Measurements from ENCODE around the gene OBSCN. TPM values are rescaled to one million over a fixed set of nuclear protein-coding genes. Genes with fewer than 3 reads are reported as not detected.

The OBSCN gene
- total and polyA plus RNA-seq, 10 of the 15 experiments (the other 5 are each of a cell fraction or from before 2014, with no cell fraction given), result 0.01 to 0.36 (median 0.08) TPM; not detected in 2

- TF ChIP-seq SP1 (IDR thresholded peaks at IDR 0.05; ENCODE audit: low read depth, low read length) (no peak), HDAC6 (IDR thresholded peaks at IDR 0.05; ENCODE audit: unreplicated experiment) (no peak), JUND (IDR thresholded peaks at IDR 0.05; ENCODE audit: low read depth, low read length) (no peak), CHD1 (IDR thresholded peaks at IDR 0.05; ENCODE audit: low read depth, low read length) (no peak), ZBTB11 (CRISPR knock-in tag; IDR thresholded peaks at IDR 0.05) (no peak), NFYA (IDR thresholded peaks at IDR 0.05; ENCODE audit: borderline replicate concordance, low read depth, low read length) (no peak), HCFC1 (IDR thresholded peaks at IDR 0.05; ENCODE audit: low read length) (no peak), ESRRA (IDR thresholded peaks at IDR 0.05; ENCODE audit: low read length) (no peak), LARP7 (IDR thresholded peaks at IDR 0.05) (no peak)
- no peaks in the 10 kb centered on the region for H3K27me3 ChIP-seq (replicated peaks in 1 of 2; ENCODE audit: control insufficient read depth in 2 of 2, insufficient read depth in 2 of 2, low read length in 1 of 2)
- H3K79me2 ChIP-seq (ENCODE audit: control insufficient read depth, insufficient read depth, low read length), result no peaks in the 10 kb centered on the region
- no TSS peak for BruUV-seq (replicated peaks)
- DNase-seq (ENCODE audit: low read depth, low spot score) (no peak), ATAC-seq (no peak), FAIRE-seq (no peak)
- ChIA-PET POLR2A (no interaction called here), RAD21 (ENCODE audit: unreplicated experiment) (no interaction called here), SMC1A (ENCODE audit: uncharacterized antibody, unreplicated experiment) (no interaction called here), CTCF (no interaction called here)
- no peak overlapping the region for H3K27ac ChIP-seq (ENCODE audit: control insufficient read depth, insufficient read depth)
- H3K4me3 ChIP-seq, result no peak overlapping the region
- no peak overlapping the region for H3K4me2 ChIP-seq (ENCODE audit: control insufficient read depth, insufficient read depth)
- WGBS (ENCODE audit: insufficient coverage, insufficient replicate concordance, low lambda C conversion rate, missing lambda C conversion rate), result 29% methylated on average over 14 of the region's 14 CpGs
- intact Hi-C loops (cut with micrococcal nuclease; ENCODE audit: unreplicated experiment) (loop anchor here (10.0 kb wide), 1 partner anchor 67 kb away; no protein-coding TSS in a partner anchor), in situ Hi-C loops (cut with MboI) (no loop called here)
- H3K9me3 ChIP-seq (replicated peaks; ENCODE audit: control insufficient read depth, insufficient read depth, low read length), result no peaks in the 10 kb centered on the region
- H3K4me1 ChIP-seq (ENCODE audit: control insufficient read depth, insufficient read depth, low read length), result no peaks in the 10 kb centered on the region
- H3K9ac ChIP-seq (ENCODE audit: control insufficient read depth, insufficient read depth, low read length), result no peak overlapping the region
- H4K20me1 ChIP-seq (ENCODE audit: control insufficient read depth, insufficient read depth), result no peaks in the 10 kb centered on the region
- H3K36me3 ChIP-seq (ENCODE audit: control insufficient read depth in 2 of 2, insufficient read depth in 2 of 2, low read length in 1 of 2), result no peaks in the 10 kb centered on the region
- no peak overlapping the region for H2AFZ ChIP-seq (ENCODE audit: control insufficient read depth, low read depth, low read length)
Measured at GRCh38 chr1:228217551-228218344, 9.9 kb downstream of the OBSCN start.
